Spleen (tissue), 7 donors: ENCODE measurements around the gene TM9SF3.

Source experiments
- POLR2A ChIP-seq, 3 donors: fragments of 450-650 bp; IDR thresholded peaks; one replicate each; pipeline ENCODE4 v1.5.1; 2017; ENCODE audit warnings: antibody characterized with exemption in 3 of 3, mild to moderate bottlenecking in 1 of 3
- POLR2AphosphoS5 ChIP-seq, 3 donors: sonication (generic); formaldehyde crosslinking; IDR thresholded peaks; one replicate each; pipeline ENCODE4 v1.5.1; 2017; ENCODE audit warnings: antibody characterized with exemption in 3 of 3
- TF ChIP-seq, protein P1 (sequence below), 11 experiments: fragments of 200-600 bp in 7 of 11; fragments of 450-650 bp in 4 of 11; sonication (generic) in 4 of 11; IDR thresholded peaks in 8 of 11; conservative IDR thresholded peaks in 3 of 11; 1 replicate in 7 of 11; 2 replicates in 4 of 11; pipeline versions ENCODE4 v1.4.0 to v1.8.0; 2016 to 2021; ENCODE audit warnings: antibody characterized with exemption in 11 of 11, inconsistent platforms in 4 of 11, mild to moderate bottlenecking in 1 of 11
- donor health status: DM: no; HTN: no; CAD: no; lungs with moderate emphysema.
- donor health status: DM: no; HTN: no; CAD: no.
- donor health status: DM: no; HTN: no; CAD: no.

GRCh38 chr10:96578633-96579032 lies 8.2 kb downstream of the TM9SF3 start:
- TF ChIP-seq POLR2A (IDR thresholded peaks at IDR 0.05): no peak
- no peak for TF ChIP-seq POLR2AphosphoS5 (IDR thresholded peaks at IDR 0.05)
- TF ChIP-seq, protein P1, sequence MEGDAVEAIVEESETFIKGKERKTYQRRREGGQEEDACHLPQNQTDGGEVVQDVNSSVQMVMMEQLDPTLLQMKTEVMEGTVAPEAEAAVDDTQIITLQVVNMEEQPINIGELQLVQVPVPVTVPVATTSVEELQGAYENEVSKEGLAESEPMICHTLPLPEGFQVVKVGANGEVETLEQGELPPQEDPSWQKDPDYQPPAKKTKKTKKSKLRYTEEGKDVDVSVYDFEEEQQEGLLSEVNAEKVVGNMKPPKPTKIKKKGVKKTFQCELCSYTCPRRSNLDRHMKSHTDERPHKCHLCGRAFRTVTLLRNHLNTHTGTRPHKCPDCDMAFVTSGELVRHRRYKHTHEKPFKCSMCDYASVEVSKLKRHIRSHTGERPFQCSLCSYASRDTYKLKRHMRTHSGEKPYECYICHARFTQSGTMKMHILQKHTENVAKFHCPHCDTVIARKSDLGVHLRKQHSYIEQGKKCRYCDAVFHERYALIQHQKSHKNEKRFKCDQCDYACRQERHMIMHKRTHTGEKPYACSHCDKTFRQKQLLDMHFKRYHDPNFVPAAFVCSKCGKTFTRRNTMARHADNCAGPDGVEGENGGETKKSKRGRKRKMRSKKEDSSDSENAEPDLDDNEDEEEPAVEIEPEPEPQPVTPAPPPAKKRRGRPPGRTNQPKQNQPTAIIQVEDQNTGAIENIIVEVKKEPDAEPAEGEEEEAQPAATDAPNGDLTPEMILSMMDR (IDR thresholded peaks at IDR 0.05 in 8 of 11, conservative IDR thresholded peaks at IDR 0.05 in 3 of 11): no peak
